Central memory CD4-positive, alpha-beta T cell (primary cell): Measurements from ENCODE around the gene KANK3.
A peak's percentile ranks its signal among the peaks of the same experiment; 100 is the strongest.
"Not testable (repeated sequence)": the region's sequence is repeated elsewhere in the genome, so short reads cannot be mapped to it uniquely, and the experiment has no call there.

Source experiments
- DNase-seq: peaks from one replicate; pipeline ENCODE4 v3.0.0; 2022

The KANK3 gene

GRCh38 chr19:8370176-8371010 is 27.3 kb upstream of the KANK3 start:
- no peak for DNase-seq

GRCh38 chr19:8367327-8368001 is 24.4 kb upstream of the KANK3 start:
- no peak for DNase-seq

GRCh38 chr19:8366961-8367326 is 23.9 kb upstream of the KANK3 start:
- DNase-seq = no peak

GRCh38 chr19:8366121-8366581 is 23.1 kb upstream of the KANK3 start:
- no peak for DNase-seq

GRCh38 chr19:8363803-8364771 is 21.0 kb upstream of the KANK3 start, which contains the start of gene ANGPTL4:
ANGPTL4 (plus strand) TSS chr19:8364155; CDS start chr19:8364322, 167 bp downstream.
- DNase-seq = peak; percentile 23

GRCh38 chr19:8361921-8362793 is 19.1 kb upstream of the KANK3 start:
- no peak for DNase-seq

- DNase-seq = no peak
Measured at GRCh38 chr19:8360196-8360595, 17.1 kb upstream of the KANK3 start.

- no peak for DNase-seq
Measured at GRCh38 chr19:8358948-8359347, 15.9 kb upstream of the KANK3 start.

GRCh38 chr19:8357007-8357521 is 14.0 kb upstream of the KANK3 start:
- no peak for DNase-seq

- DNase-seq = no peak
Measured at GRCh38 chr19:8355631-8356402, 12.8 kb upstream of the KANK3 start.

- not testable (repeated sequence) for DNase-seq
Measured at GRCh38 chr19:8352845-8353244, 9.8 kb upstream of the KANK3 start.

- DNase-seq = no peak
Measured at GRCh38 chr19:8352134-8352827, 9.2 kb upstream of the KANK3 start.

GRCh38 chr19:8349629-8350372 is 6.7 kb upstream of the KANK3 start:
- not testable (repeated sequence) for DNase-seq

- DNase-seq = no peak
Measured at GRCh38 chr19:8343483-8343844, 402 bp upstream of the KANK3 start.

GRCh38 chr19:8342316-8342683 is 762 bp downstream of the KANK3 start:
- no peak for DNase-seq

GRCh38 chr19:8341504-8341903 is 1.6 kb downstream of the KANK3 start:
- not testable (repeated sequence) for DNase-seq

- DNase-seq = no peak
Measured at GRCh38 chr19:8340341-8341096, 2.5 kb downstream of the KANK3 start.

- DNase-seq = no peak
Measured at GRCh38 chr19:8338835-8339234, 4.2 kb downstream of the KANK3 start.

GRCh38 chr19:8337728-8338127 is 5.3 kb downstream of the KANK3 start:
- no peak for DNase-seq
